Breast epithelium (tissue), 3 donors: ENCODE results near the gene TSC1.

Experiments used
- CTCF ChIP-seq, 3 donors: fragments of 450-650 bp; IDR thresholded peaks; one replicate each; pipeline ENCODE4 v1.5.1; 2016 to 2017; ENCODE audit warnings: antibody characterized with exemption in 3 of 3, mild to moderate bottlenecking in 3 of 3, moderate library complexity in 3 of 3
- POLR2AphosphoS5 ChIP-seq, 3 donors: sonication (generic); formaldehyde crosslinking; IDR thresholded peaks; one replicate each; pipeline ENCODE4 v1.6.1; 2017; ENCODE audit warnings: antibody characterized with exemption in 3 of 3

- TF ChIP-seq CTCF (IDR thresholded peaks at IDR 0.05) (no peak), POLR2AphosphoS5 (IDR thresholded peaks at IDR 0.05) (no peak)
Measured at GRCh38 chr9:132983491-132984201, 39.2 kb upstream of the TSC1 start.
